RPMI7951 (cell line): ENCODE results near the gene AP1M1. TPM values are rescaled to one million over a fixed set of nuclear protein-coding genes. Genes with fewer than 3 reads are reported as not detected.
"Not testable (repeated sequence)": the region's sequence is repeated elsewhere in the genome, so short reads cannot be mapped to it uniquely, and the experiment has no call there.

Experiments used
- DNase-seq: peaks from one replicate; pipeline ENCODE4 v3.0.0-alpha.2; 2012; ENCODE audit warnings: low read depth
- total RNA-seq: library from RNA; depleted of rRNA; stranded (reverse); fragments of >200 nt; shearing (Covaris generic); gene quantifications from 2 replicates; pipeline ENCODE4 v1.2.3, GENCODE V29; 2014; rRNA removed

AP1M1 gene
- total RNA-seq = 134 and 138 TPM in 2 replicates

- DNase-seq = peak; percentile 97
Observed at GRCh38 chr19:16197622-16198369, at the start of gene AP1M1. Gene AP1M1 (plus strand): TSS chr19:16197911. CDS start chr19:16198027, 116 bp downstream.

- DNase-seq = no peak
Observed at GRCh38 chr19:16148443-16149229, 49.1 kb upstream of the AP1M1 start.

DNA sequence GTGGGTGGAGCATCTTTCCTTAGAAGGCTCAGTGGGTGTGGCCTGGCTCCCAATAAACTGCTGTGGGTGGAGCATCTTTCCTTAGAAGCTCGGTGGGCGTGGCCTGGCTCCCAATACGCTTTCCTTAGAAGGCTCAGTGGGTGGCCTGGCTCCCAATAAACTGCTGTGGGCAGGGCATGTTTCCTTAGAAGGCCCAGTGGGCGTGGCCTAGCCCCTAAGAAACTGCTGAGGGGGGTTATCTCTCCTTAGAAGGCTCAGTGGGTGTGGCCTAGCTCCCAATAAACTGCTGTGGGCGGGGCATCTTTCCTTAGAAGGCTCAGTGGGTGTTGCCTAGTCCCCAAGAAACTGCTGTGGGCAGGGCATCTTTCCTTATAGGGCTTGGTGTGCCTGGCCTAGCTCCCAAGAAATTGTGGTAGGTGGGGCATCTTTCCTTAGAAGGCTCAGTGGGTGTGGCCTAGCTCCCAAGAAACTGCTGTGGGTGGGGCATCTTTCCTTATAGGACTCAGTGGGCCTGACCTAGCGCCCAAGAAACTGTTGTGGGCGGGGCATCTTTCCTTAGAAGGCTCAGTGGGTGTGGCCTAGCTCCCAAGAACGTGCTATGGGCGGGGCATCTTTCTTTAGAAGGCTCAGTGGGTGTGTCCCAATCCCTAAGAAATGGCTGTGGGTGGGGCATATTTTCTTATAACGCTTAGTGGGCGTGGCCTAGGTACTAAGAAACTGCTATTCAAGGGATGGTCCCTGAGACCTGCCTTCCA, 44.0 kb upstream of the AP1M1 start:
- no peak for DNase-seq

DNA sequence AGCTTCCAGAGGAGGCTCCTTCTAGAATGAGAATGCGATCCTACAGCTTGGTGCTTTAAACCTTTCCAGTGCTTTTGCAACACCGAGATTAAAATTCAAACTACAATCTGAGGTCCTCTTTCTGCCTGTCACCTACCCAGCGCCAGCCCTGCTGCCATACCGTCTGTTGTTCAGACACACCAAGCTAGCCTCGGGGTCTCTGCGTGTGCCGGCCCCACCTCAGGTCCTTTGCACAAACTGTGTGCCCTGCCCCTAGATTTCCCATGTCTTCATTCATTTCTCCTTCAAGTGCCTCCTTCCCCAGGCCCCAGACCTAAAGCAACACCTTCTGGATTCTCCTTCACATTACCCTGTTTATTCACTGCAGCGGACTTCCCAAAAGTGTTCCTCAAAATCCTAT, 43.2 kb upstream of the AP1M1 start:
- no peak for DNase-seq

DNA sequence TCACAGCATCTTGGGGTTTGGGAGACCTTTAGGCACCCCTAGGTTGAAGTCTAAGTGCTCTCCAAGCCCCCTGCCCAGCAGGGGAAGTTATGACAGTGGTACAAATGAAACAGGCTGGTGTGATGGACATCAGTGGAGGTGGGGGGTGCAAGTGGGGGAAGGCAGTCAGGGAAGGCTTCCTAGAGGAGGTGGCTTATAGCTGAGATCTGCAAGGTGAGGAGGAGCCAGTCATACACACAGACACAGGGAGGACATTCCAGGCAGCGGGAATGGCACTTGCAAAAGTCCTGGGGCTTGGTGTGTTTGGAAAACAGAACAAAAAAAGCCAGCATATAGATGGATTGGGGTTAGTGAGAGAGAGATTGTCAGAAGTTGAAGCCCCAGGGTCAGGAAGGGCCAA, 42.6 kb upstream of the AP1M1 start:
- DNase-seq = no peak

GRCh38 chr19:16156904-16157303, 40.8 kb upstream of the AP1M1 start:
- no peak for DNase-seq

DNA sequence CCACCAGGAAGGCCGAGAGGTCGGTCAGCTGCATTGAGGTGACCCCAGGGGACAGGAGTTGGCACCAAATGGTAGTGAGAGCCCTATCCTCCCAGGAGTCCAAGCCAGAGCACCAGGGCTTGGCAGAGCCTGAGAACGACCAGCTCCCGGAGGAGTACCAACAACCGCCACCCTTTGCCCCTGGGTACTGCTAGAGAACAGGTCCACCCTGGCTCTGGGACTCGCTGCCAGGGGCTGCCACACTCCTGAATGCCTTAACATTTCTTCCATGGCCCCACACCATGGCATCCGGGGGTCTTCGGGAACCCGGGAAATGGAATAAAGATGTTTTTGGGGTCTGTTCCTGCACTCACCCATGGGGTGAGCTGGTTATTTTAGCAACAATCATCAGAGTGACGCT, 40.1 kb upstream of the AP1M1 start:
- DNase-seq = no peak

GRCh38 chr19:16159655-16160054, 38.1 kb upstream of the AP1M1 start:
- DNase-seq = no peak

- DNase-seq = no peak
Observed at GRCh38 chr19:16160445-16160942, 37.2 kb upstream of the AP1M1 start.

GRCh38 chr19:16160943-16161560, 36.7 kb upstream of the AP1M1 start:
- DNase-seq = peak; percentile 79

DNA sequence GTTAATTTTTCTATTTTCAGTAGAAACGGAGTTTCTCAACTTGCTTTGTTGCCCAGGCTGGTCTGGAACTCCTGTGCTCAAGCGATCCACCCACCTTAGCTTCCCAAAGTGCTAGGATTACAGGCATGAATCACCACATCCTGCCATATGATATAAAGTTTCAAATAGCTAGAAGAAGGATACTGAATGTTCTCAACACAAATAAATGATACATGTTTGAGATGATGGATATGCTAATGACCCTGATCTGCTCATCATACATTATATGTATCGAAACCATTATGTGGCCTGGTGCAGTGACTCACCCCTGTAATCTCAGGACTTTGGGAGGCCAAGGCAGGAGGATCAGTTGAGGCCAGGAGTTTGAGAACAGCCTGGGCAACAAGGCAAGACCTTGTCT, 35.9 kb upstream of the AP1M1 start:
- DNase-seq = peak; percentile 56

GRCh38 chr19:16164222-16164890, 33.4 kb upstream of the AP1M1 start:
- DNase-seq = no peak

- no peak for DNase-seq
Observed at GRCh38 chr19:16166417-16166816, 31.3 kb upstream of the AP1M1 start.

DNA sequence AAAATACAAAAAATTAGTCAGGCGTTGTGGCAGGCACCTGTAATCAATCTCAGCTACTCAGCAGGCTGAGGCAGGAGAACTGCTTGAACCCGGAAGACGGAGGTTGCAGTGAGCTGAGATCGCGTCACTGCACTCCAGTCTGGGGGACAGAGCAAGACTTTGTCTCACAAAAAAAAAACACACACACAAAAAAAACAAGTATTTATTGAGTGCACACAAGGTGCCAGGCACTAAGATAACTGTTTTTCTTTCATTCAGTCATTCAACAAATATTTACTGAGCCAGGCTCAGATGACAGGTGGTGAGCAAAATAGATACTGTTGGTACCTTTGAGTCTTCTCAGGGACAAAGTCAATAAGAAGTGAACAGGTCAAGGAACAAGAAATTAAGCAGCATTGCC, 30.7 kb upstream of the AP1M1 start:
- DNase-seq = no peak

GRCh38 chr19:16168465-16169081, 29.1 kb upstream of the AP1M1 start:
- DNase-seq = no peak

- DNase-seq = no peak
Observed at GRCh38 chr19:16170134-16170533, 27.6 kb upstream of the AP1M1 start.

DNA sequence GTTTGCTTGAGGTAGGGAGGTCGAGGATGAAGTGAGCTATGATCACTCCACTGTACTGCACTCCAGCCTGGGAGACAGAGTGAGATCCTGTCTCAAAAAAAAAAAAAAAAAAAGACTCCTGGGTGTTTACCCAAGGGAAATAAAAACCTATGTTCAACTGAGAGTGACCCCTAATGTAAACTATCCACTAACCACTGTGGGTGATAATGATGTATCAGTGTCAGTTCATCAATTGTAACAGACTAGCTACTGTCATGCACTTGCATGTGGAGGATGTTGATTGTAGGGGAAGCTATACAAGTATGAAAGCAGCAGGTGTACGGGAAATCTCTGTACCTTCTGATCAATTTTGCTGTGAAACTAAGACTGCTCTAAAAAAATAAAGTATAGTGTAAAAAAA, 21.8 kb upstream of the AP1M1 start:
- no peak for DNase-seq

GRCh38 chr19:16178866-16179265, 18.8 kb upstream of the AP1M1 start:
- DNase-seq = not testable (repeated sequence)

- peak; percentile 43 for DNase-seq
Observed at GRCh38 chr19:16180611-16181010, 17.1 kb upstream of the AP1M1 start.

DNA sequence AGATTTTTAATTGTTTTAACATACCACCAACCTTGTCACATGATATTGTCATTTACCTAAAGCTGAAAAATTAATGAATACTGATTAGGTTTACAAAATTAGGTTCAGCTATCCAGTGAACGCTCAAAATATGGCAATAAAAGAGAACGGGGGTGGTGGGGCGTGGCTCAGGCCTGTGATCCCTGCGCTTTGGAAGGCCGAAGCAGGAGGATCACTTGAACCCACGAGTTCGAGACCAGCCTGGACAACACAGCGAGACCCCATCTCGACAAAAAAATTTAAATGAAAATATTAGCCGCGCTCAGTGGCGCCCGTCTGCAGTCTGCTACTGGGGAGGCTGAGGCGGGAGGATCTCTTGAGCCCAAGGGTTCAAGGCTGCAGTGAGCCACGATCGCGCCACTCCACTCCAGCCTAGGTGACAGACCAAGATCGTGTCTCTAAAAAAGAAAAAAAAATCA, 13.0 kb upstream of the AP1M1 start:
- no peak for DNase-seq
